ENCODE results near the gene C14orf93. TPM values are rescaled to one million over a fixed set of nuclear protein-coding genes. Genes with fewer than 3 reads are reported as not detected.

The C14orf93 gene
- total RNA-seq, 1 donor from 2014 or later, result 9.7 TPM

- TF ChIP-seq CTCF (IDR thresholded peaks at IDR 0.05; ENCODE audit: insufficient read depth, low read length, poor library complexity, severe bottlenecking), result no peak
Measured at GRCh38 chr14:23047034-23047634, 37.2 kb upstream of the C14orf93 start.

GRCh38 chr14:23045419-23046357 is 35.7 kb upstream of the C14orf93 start:
- no peak for DNase-seq (ENCODE audit: low read depth)
- Histone ChIP-seq H3K36me3 (ENCODE audit: control insufficient read depth, insufficient read depth, low read length) (no peaks in the 10 kb centered on the region), H3K4me3 (ENCODE audit: low read depth, low read length) (no peak overlapping the region), H3K27me3 (ENCODE audit: control insufficient read depth, insufficient read depth, low read length) (no peaks in the 10 kb centered on the region)
- no peak for TF ChIP-seq CTCF (IDR thresholded peaks at IDR 0.05; ENCODE audit: insufficient read depth, low read length, poor library complexity, severe bottlenecking)

More at GRCh38 chr14:23047034-23047634, 37.2 kb upstream of the C14orf93 start:
- Histone ChIP-seq H3K4me3 (ENCODE audit: low read depth, low read length) (no peak overlapping the region), H3K27me3 (ENCODE audit: control insufficient read depth, insufficient read depth, low read length) (no peaks in the 10 kb centered on the region), H3K36me3 (ENCODE audit: control insufficient read depth, insufficient read depth, low read length) (no peaks in the 10 kb centered on the region)
- DNase-seq (ENCODE audit: low read depth), result no peak

- no peak for DNase-seq (ENCODE audit: low read depth)
- no peaks in the 10 kb centered on the region for H3K27me3 ChIP-seq (ENCODE audit: control insufficient read depth, insufficient read depth, low read length)
Measured at GRCh38 chr14:23044840-23045239, 34.9 kb upstream of the C14orf93 start.

GRCh38 chr14:23043754-23044153 is 33.8 kb upstream of the C14orf93 start:
- TF ChIP-seq CTCF (IDR thresholded peaks at IDR 0.05; ENCODE audit: insufficient read depth, low read length, poor library complexity, severe bottlenecking), result no peak
- Histone ChIP-seq H3K4me3 (ENCODE audit: low read depth, low read length) (no peak overlapping the region), H3K27me3 (ENCODE audit: control insufficient read depth, insufficient read depth, low read length) (no peaks in the 10 kb centered on the region), H3K36me3 (ENCODE audit: control insufficient read depth, insufficient read depth, low read length) (no peaks in the 10 kb centered on the region)
- no peak for DNase-seq (ENCODE audit: low read depth)

More at GRCh38 chr14:23044840-23045239, 34.9 kb upstream of the C14orf93 start:
- no peaks in the 10 kb centered on the region for H3K36me3 ChIP-seq (ENCODE audit: control insufficient read depth, insufficient read depth, low read length)
- no peak for TF ChIP-seq CTCF (IDR thresholded peaks at IDR 0.05; ENCODE audit: insufficient read depth, low read length, poor library complexity, severe bottlenecking)
- no peak overlapping the region for H3K4me3 ChIP-seq (ENCODE audit: low read depth, low read length)

- no peak for DNase-seq (ENCODE audit: low read depth)
- H3K27me3 ChIP-seq (ENCODE audit: control insufficient read depth, insufficient read depth, low read length), result no peaks in the 10 kb centered on the region
Measured at GRCh38 chr14:23043145-23043544, 33.2 kb upstream of the C14orf93 start.

More at GRCh38 chr14:23043145-23043544, 33.2 kb upstream of the C14orf93 start:
- Histone ChIP-seq H3K36me3 (ENCODE audit: control insufficient read depth, insufficient read depth, low read length) (no peaks in the 10 kb centered on the region), H3K4me3 (ENCODE audit: low read depth, low read length) (no peak overlapping the region)
- TF ChIP-seq CTCF (IDR thresholded peaks at IDR 0.05; ENCODE audit: insufficient read depth, low read length, poor library complexity, severe bottlenecking), result no peak

Data from kidney epithelial cell (primary cell).